Ureter (tissue), 1 donor: ENCODE results near the gene CAPZA1. TPM values are rescaled to one million over a fixed set of nuclear protein-coding genes. Genes with fewer than 3 reads are reported as not detected.
A peak's percentile ranks its signal among the peaks of the same experiment; 100 is the strongest.
"Not testable (repeated sequence)": the region's sequence is repeated elsewhere in the genome, so short reads cannot be mapped to it uniquely, and the experiment has no call there.

Source experiments
- DNase-seq: peaks from one replicate; pipeline ENCODE4 v3.0.0-alpha.2; 2020; ENCODE audit warnings: low spot score
- total RNA-seq: library from RNA; stranded (reverse); gene quantifications from one replicate; pipeline ENCODE4 v1.2.4, GENCODE V29; 2023
- donor health status: DM: yes; HTN: yes; CAD: no.

Gene CAPZA1
- total RNA-seq = 146 TPM

GRCh38 chr1:112619518-112620376, at the start of gene CAPZA1:
Gene CAPZA1, plus strand, starts transcription at chr1:112619832. Its CDS starts 13 bp downstream, at chr1:112619845.
- peak; percentile 93 for DNase-seq

- no peak for DNase-seq
These were observed 44.4 kb upstream of the CAPZA1 start for GRCh38 chr1:112575154-112575804.

- DNase-seq = no peak
These were observed 43.4 kb upstream of the CAPZA1 start for GRCh38 chr1:112576240-112576639.

- DNase-seq = no peak
These were observed 39.7 kb upstream of the CAPZA1 start for GRCh38 chr1:112579801-112580510.

GRCh38 chr1:112581586-112582192, 37.9 kb upstream of the CAPZA1 start:
- no peak for DNase-seq

GRCh38 chr1:112583366-112583765, 36.3 kb upstream of the CAPZA1 start:
- DNase-seq = no peak

- no peak for DNase-seq
These were observed 29.9 kb upstream of the CAPZA1 start for GRCh38 chr1:112589766-112590165.

- DNase-seq = no peak
These were observed 25.3 kb upstream of the CAPZA1 start for GRCh38 chr1:112594208-112594876.

- no peak for DNase-seq
These were observed 20.2 kb upstream of the CAPZA1 start for GRCh38 chr1:112599477-112599876.

- DNase-seq = no peak
These were observed 16.6 kb upstream of the CAPZA1 start for GRCh38 chr1:112603012-112603411.

- DNase-seq = no peak
These were observed 16.1 kb upstream of the CAPZA1 start for GRCh38 chr1:112603541-112603940.

- no peak for DNase-seq
These were observed 13.9 kb upstream of the CAPZA1 start for GRCh38 chr1:112605633-112606327.

GRCh38 chr1:112614460-112615065, 5.1 kb upstream of the CAPZA1 start:
- DNase-seq = no peak

GRCh38 chr1:112618114-112618720, 1.4 kb upstream of the CAPZA1 start:
- no peak for DNase-seq

GRCh38 chr1:112618721-112619517, 713 bp upstream of the CAPZA1 start, which contains the start of gene ST7L:
Gene ST7L, minus strand, starts transcription at chr1:112619141. Its CDS starts 28 bp downstream, at chr1:112619113.
- DNase-seq = peak; percentile 66

- no peak for DNase-seq
These were observed 704 bp downstream of the CAPZA1 start for GRCh38 chr1:112620377-112620695.

- not testable (repeated sequence) for DNase-seq
These were observed 4.9 kb downstream of the CAPZA1 start for GRCh38 chr1:112624493-112624892.

GRCh38 chr1:112625696-112626095, 6.1 kb downstream of the CAPZA1 start:
- DNase-seq = no peak

GRCh38 chr1:112626193-112626592, 6.6 kb downstream of the CAPZA1 start:
- no peak for DNase-seq
